Neural cell (in vitro differentiated cells): ENCODE data around the gene FANCB. TPM values are rescaled to one million over a fixed set of nuclear protein-coding genes. Genes with fewer than 3 reads are reported as not detected.

Source experiments
- H2AFZ ChIP-seq: fragments of 200-600, 300-800 bp; sonication (generic), shearing (Covaris generic); 2 replicates; pipeline ENCODE4 v1.6.0; 2014; ENCODE audit warnings: low read depth, mild to moderate bottlenecking, antibody characterized with exemption, low read length, moderate library complexity
- H3F3A ChIP-seq: fragments of 200-600 bp; shearing (Covaris generic); 2 replicates; pipeline ENCODE4 v1.6.1; 2016; ENCODE audit warnings: mild to moderate bottlenecking, moderate library complexity, mixed read lengths, antibody characterized with exemption, low read length; ENCODE audit not compliant: insufficient read depth, poor library complexity, severe bottlenecking
- H3K27ac ChIP-seq: fragments of 200-600, 300-800 bp; sonication (generic), shearing (Covaris generic); 2 replicates; pipeline ENCODE4 v1.5.1; 2014; ENCODE audit warnings: mild to moderate bottlenecking, low read length, moderate library complexity
- H3K27me3 ChIP-seq: fragments of 300-800, 200-600 bp; sonication (generic), shearing (Covaris generic); 2 replicates; pipeline ENCODE4 v1.6.0; 2014; ENCODE audit warnings: mild to moderate bottlenecking, low read depth, low read length, moderate library complexity; ENCODE audit not compliant: insufficient read depth
- H3K36me3 ChIP-seq: fragments of 300-800, 200-600 bp; sonication (generic), shearing (Covaris generic); 2 replicates; pipeline ENCODE4 v1.5.1; 2014; ENCODE audit warnings: mild to moderate bottlenecking, antibody characterized with exemption, low read length, moderate library complexity; ENCODE audit not compliant: insufficient read depth
- H3K4me2 ChIP-seq: fragments of 300-800, 200-600 bp; sonication (generic), shearing (Covaris generic); 2 replicates; pipeline ENCODE4 v1.6.0; 2014; ENCODE audit warnings: mild to moderate bottlenecking, low read length
- H3K4me3 ChIP-seq: fragments of 300-800, 200-600 bp; sonication (generic), shearing (Covaris generic); 2 replicates; pipeline ENCODE4 v1.5.1; 2014; ENCODE audit warnings: mild to moderate bottlenecking, low read length, moderate library complexity
- H3K79me2 ChIP-seq: fragments of 200-600 bp; shearing (Covaris generic); replicated peaks from 2 replicates; pipeline ENCODE4 v1.6.0; 2014; ENCODE audit warnings: mild to moderate bottlenecking, low read length, moderate library complexity; ENCODE audit not compliant: insufficient read depth
- H3K9ac ChIP-seq: fragments of 300-800, 200-600 bp; sonication (generic), shearing (Covaris generic); 2 replicates; pipeline ENCODE4 v1.6.1; 2016; ENCODE audit warnings: mild to moderate bottlenecking, low read length, mixed read lengths
- H3K9me2 ChIP-seq: fragments of 200-600 bp; shearing (Covaris generic); 2 replicates; pipeline ENCODE4 v1.6.1; 2016; ENCODE audit warnings: mild to moderate bottlenecking, low read length, mixed read lengths; ENCODE audit not compliant: insufficient read depth
- H3K9me3 ChIP-seq: fragments of 200-600, 300-800 bp; sonication (generic), shearing (Covaris generic); 2 replicates; pipeline ENCODE4 v1.6.1; 2016; ENCODE audit warnings: mild to moderate bottlenecking, mixed run types, low read length, moderate library complexity, mixed read lengths
- H4K20me1 ChIP-seq: fragments of 200-600 bp; shearing (Covaris generic); 2 replicates; pipeline ENCODE4 v1.6.1; 2016; ENCODE audit warnings: mild to moderate bottlenecking, mixed run types; ENCODE audit not compliant: insufficient read depth
- CTCF ChIP-seq: fragments of 450-650 bp; IDR thresholded peaks from 2 replicates; pipeline ENCODE4 v1.5.1; 2014; ENCODE audit warnings: antibody characterized with exemption, mild to moderate bottlenecking, moderate library complexity; ENCODE audit not compliant: poor library complexity, severe bottlenecking
- EP300 ChIP-seq: fragments of 450-650 bp; conservative IDR thresholded peaks from 2 replicates; pipeline ENCODE4 v1.6.1; 2014; ENCODE audit warnings: antibody characterized with exemption, mild to moderate bottlenecking, moderate library complexity; ENCODE audit not compliant: poor library complexity, severe bottlenecking
- EZH2 ChIP-seq: fragments of 200-600, 300-800 bp; shearing (Covaris generic), sonication (generic); IDR thresholded peaks from 2 replicates; pipeline ENCODE4 v1.6.1; 2014; ENCODE audit warnings: antibody characterized with exemption, low read length, borderline replicate concordance, mild to moderate bottlenecking; ENCODE audit not compliant: insufficient read depth, poor library complexity, severe bottlenecking
- MXI1 ChIP-seq: fragments of 450-650 bp; conservative IDR thresholded peaks from 2 replicates; pipeline ENCODE4 v1.6.1; 2014; ENCODE audit warnings: antibody characterized with exemption, mild to moderate bottlenecking; ENCODE audit not compliant: poor library complexity, severe bottlenecking
- POLR2AphosphoS5 ChIP-seq: IDR thresholded peaks from 2 replicates; pipeline ENCODE4 v1.6.1; 2012
- RAD21 ChIP-seq: fragments of 450-650 bp; conservative IDR thresholded peaks from 2 replicates; pipeline ENCODE4 v1.6.1; 2014; ENCODE audit warnings: antibody characterized with exemption, mild to moderate bottlenecking, moderate library complexity
- REST ChIP-seq: IDR thresholded peaks from 2 replicates; pipeline ENCODE4 v1.6.1; 2012; ENCODE audit warnings: borderline replicate concordance
- SMC3 ChIP-seq: fragments of 450-650 bp; conservative IDR thresholded peaks from 2 replicates; pipeline ENCODE4 v1.6.1; 2014; ENCODE audit warnings: antibody characterized with exemption, mild to moderate bottlenecking, moderate library complexity; ENCODE audit not compliant: poor library complexity
- TAF1 ChIP-seq: IDR thresholded peaks from 2 replicates; pipeline ENCODE4 v1.6.1; 2012; ENCODE audit warnings: low read depth
- polyA plus RNA-seq: library from polyadenylated mRNA; depleted of rRNA; stranded (reverse); fragments of >200 nt; gene quantifications from 2 replicates; pipeline ENCODE4 v1.2.3, GENCODE V29; 2014

FANCB gene
- polyA plus RNA-seq, 1 donor from 2014 or later: 0.17 TPM

DNA sequence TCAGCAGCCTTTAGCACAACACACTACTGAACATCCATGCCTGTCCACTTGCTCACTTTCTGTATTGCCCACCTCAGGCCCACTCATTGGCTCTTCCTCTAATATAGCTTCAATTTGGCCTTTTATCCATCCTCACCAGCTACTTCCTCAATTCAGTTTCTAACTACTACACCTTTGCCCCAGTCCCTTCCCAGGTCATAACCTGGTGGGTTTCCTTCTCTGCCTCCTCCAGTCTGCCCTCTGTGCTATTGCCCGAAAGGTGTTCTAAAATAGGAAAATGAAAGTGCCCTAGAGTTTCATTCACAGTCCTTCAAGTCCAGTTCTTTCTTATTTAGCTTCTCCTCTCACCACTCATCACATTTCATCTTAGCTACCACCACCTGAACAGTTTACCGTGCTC, 23.4 kb upstream of the FANCB start:
- Histone ChIP-seq H3K36me3 (no peaks in the 10 kb centered on the region), H3K4me2 (no peak overlapping the region), H3K79me2 (no peaks in the 10 kb centered on the region), H3K9ac (no peak overlapping the region), H3K27me3 (no peaks in the 10 kb centered on the region), H4K20me1 (no peaks in the 10 kb centered on the region), H3K27ac (no peak overlapping the region), H3K9me2 (no peaks in the 10 kb centered on the region), H2AFZ (no peak overlapping the region), H3K4me3 (no peak overlapping the region), H3K9me3 (no peaks in the 10 kb centered on the region), H3F3A (no peaks in the 10 kb centered on the region)
- TF ChIP-seq SMC3 (no peak), POLR2AphosphoS5 (no peak)

DNA sequence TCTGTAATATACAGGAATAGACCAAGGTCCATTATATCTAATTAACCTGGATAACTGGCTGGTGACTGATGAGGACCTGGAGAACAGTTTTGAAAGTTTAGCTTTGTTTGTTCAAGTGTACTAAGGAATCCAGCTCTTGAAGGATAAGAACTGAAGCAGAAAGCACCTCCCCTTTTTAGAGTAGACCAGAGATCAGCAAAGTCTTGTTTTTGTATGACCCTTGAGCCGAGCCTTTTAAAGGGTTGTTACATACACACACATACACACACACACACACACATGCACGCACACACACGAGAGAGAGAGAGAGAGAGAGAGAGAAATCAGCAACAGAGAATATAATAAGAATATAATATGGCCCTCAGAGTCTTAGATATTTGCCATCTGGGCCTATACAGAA, 13.4 kb upstream of the FANCB start:
- H3F3A ChIP-seq: no peaks in the 10 kb centered on the region
- H3K9me3 ChIP-seq: no peaks in the 10 kb centered on the region
- no peaks in the 10 kb centered on the region for H3K36me3 ChIP-seq
- TF ChIP-seq POLR2AphosphoS5 (no peak), TAF1 (no peak), REST (no peak), CTCF (no peak), RAD21 (no peak)
- H3K27ac ChIP-seq: no peak overlapping the region
- H3K4me3 ChIP-seq: no peak overlapping the region
- no peaks in the 10 kb centered on the region for H4K20me1 ChIP-seq
- H3K27me3 ChIP-seq: no peaks in the 10 kb centered on the region
- no peak overlapping the region for H3K4me2 ChIP-seq
- no peaks in the 10 kb centered on the region for H3K9me2 ChIP-seq
- no peak overlapping the region for H3K9ac ChIP-seq
- H3K79me2 ChIP-seq: no peaks in the 10 kb centered on the region
- no peak overlapping the region for H2AFZ ChIP-seq

DNA sequence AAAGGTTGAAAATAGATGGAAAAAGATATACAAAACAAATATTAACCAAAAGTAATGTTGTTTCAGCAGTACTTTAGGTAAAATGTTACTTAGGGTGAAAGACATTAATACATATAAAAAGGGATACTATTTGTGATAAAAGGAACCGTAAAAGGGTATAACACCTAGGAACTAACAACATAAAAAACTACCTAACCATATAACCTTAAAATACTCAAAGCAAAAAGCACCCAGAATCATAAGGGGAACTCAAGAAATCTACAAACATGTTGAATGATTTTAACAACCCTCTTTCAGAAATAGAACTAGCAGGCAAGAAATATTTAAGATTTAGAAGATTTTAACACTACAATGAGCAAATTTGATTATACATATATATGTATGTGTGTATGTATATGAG, 11.8 kb upstream of the FANCB start:
- H3K9ac ChIP-seq: no peak overlapping the region
- no peak overlapping the region for H3K4me2 ChIP-seq
- no peaks in the 10 kb centered on the region for H3K36me3 ChIP-seq
- no peaks in the 10 kb centered on the region for H3K9me3 ChIP-seq
- H2AFZ ChIP-seq: no peak overlapping the region
- H3K27ac ChIP-seq: no peak overlapping the region
- H3K4me3 ChIP-seq: no peak overlapping the region
- no peaks in the 10 kb centered on the region for H3K27me3 ChIP-seq
- TF ChIP-seq TAF1 (no peak), MXI1 (no peak), EP300 (no peak), CTCF (no peak), EZH2 (no peak), POLR2AphosphoS5 (no peak)
- H3F3A ChIP-seq: no peaks in the 10 kb centered on the region
- H3K9me2 ChIP-seq: no peaks in the 10 kb centered on the region
- H4K20me1 ChIP-seq: no peaks in the 10 kb centered on the region
- H3K79me2 ChIP-seq: no peaks in the 10 kb centered on the region
